Breast epithelium (tissue), 3 donors: ENCODE results near the gene NRXN2.

Experiments
- POLR2A ChIP-seq: fragments of 450-650 bp; IDR thresholded peaks from one replicate; pipeline ENCODE4 v1.6.1; 2016; ENCODE audit warnings: antibody characterized with exemption, mild to moderate bottlenecking, moderate library complexity
- POLR2AphosphoS5 ChIP-seq, 3 donors: sonication (generic); formaldehyde crosslinking; IDR thresholded peaks; one replicate each; pipeline ENCODE4 v1.6.1; 2017; ENCODE audit warnings: antibody characterized with exemption in 3 of 3

DNA sequence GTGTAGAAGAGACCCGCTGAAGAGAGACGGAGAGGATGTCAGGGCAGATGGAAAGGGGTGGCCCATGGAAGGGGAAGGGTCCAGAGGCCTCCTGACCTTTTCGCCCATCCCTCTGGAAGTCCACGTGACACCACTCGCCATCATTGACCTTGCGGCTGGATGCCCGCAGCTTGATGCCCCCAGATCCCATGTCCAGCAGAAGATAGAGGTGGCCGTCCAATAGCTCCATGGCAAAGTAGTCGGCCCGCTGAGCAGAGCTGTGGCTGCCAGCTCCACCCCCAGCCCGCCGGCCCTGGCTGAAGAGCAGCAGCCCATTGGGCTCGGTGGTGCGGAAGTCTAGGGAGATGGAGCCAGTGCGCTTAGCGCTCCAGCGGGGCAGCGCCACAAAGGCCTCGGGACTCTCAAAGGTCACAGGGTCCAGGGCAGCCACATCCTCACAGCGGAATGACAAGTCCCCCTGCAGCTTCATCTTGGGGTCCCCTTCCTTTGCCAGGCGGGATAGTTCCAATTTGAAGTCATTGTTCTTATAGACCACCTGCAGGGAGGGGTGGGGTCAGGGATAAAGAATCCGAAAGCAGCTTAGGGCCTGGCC is 55.7 kb downstream of the NRXN2 start:
- TF ChIP-seq POLR2A (no peak), POLR2AphosphoS5 (IDR thresholded peaks at IDR 0.05) (no peak)
